T47D (cell line): ENCODE measurements around the gene SFTPB.
"Not testable (repeated sequence)": the region's sequence is repeated elsewhere in the genome, so short reads cannot be mapped to it uniquely, and the experiment has no call there.

ENCODE experiments used
- DNase-seq, 2 experiments: peaks; one replicate each; pipeline versions ENCODE4 v3.0.0 to v3.0.0-alpha.2; 2011 to 2012; ENCODE audit warnings: low read depth in 1 of 2, low spot score in 1 of 2
- JUND ChIP-seq: IDR thresholded peaks from 2 replicates; pipeline ENCODE4 v1.6.1; 2012; ENCODE audit warnings: low read depth
- in situ Hi-C: cut with HindIII; loops from 2 replicates; pipeline ENCODE4 v1.10.0; 2016; ENCODE audit warnings: low sequenced_read_pairs, low pct_unique_long_range_greater_than_20kb

The SFTPB gene

GRCh38 chr2:85680707-85681371 is 12.8 kb upstream of the SFTPB start:
- no peak for TF ChIP-seq JUND
- no peak for DNase-seq
- in situ Hi-C loops = no loop called here

GRCh38 chr2:85678794-85679672 is 11.0 kb upstream of the SFTPB start:
- peak; percentile 74 to 78 for DNase-seq
- in situ Hi-C loops = no loop called here
- TF ChIP-seq JUND = no peak

GRCh38 chr2:85678377-85678776 is 10.4 kb upstream of the SFTPB start:
- no peak for TF ChIP-seq JUND
- in situ Hi-C loops = no loop called here
- DNase-seq = no peak

GRCh38 chr2:85675866-85676548 is 8.0 kb upstream of the SFTPB start:
- TF ChIP-seq JUND = no peak
- DNase-seq = no peak
- in situ Hi-C loops = no loop called here

GRCh38 chr2:85675427-85675826 is 7.4 kb upstream of the SFTPB start:
- in situ Hi-C loops = no loop called here
- no peak for TF ChIP-seq JUND
- DNase-seq = no peak

- in situ Hi-C loops = no loop called here
- DNase-seq = no peak
- TF ChIP-seq JUND = no peak
These were observed 6.4 kb upstream of the SFTPB start for GRCh38 chr2:85674417-85674816.

- in situ Hi-C loops = no loop called here
- no peak for DNase-seq
- no peak for TF ChIP-seq JUND
These were observed 5.8 kb upstream of the SFTPB start for GRCh38 chr2:85673716-85674375.

- no peak for TF ChIP-seq JUND
- DNase-seq = no peak
- in situ Hi-C loops = no loop called here
These were observed 4.5 kb upstream of the SFTPB start for GRCh38 chr2:85672456-85672855.

- DNase-seq, in situ Hi-C loops: not testable (repeated sequence)
These were observed 2.4 kb upstream of the SFTPB start for GRCh38 chr2:85670416-85670815.

- TF ChIP-seq JUND = no peak
These were observed 1.6 kb upstream of the SFTPB start for GRCh38 chr2:85669549-85669948.

GRCh38 chr2:85668857-85669142 is 801 bp upstream of the SFTPB start:
- in situ Hi-C loops = no loop called here

More at GRCh38 chr2:85669549-85669948, 1.6 kb upstream of the SFTPB start:
- in situ Hi-C loops = no loop called here
- no peak for DNase-seq

GRCh38 chr2:85667561-85668008 is 414 bp downstream of the SFTPB start:
- DNase-seq = no peak
- in situ Hi-C loops = no loop called here
- no peak for TF ChIP-seq JUND

More at GRCh38 chr2:85668857-85669142, 801 bp upstream of the SFTPB start:
- no peak for TF ChIP-seq JUND
- no peak for DNase-seq
